Activated naive CD8-positive, alpha-beta T cell treated with anti-CD3 and anti-CD28 coated beads, Interleukin-2, amount 50 U/mL, for 16 hours (primary cell): ENCODE data around the gene ADAMTS9.

Source experiments
- DNase-seq: peaks from one replicate; pipeline ENCODE4 v3.0.0-alpha.2; 2020; ENCODE audit warnings: low read depth, low spot score

Gene ADAMTS9

DNA sequence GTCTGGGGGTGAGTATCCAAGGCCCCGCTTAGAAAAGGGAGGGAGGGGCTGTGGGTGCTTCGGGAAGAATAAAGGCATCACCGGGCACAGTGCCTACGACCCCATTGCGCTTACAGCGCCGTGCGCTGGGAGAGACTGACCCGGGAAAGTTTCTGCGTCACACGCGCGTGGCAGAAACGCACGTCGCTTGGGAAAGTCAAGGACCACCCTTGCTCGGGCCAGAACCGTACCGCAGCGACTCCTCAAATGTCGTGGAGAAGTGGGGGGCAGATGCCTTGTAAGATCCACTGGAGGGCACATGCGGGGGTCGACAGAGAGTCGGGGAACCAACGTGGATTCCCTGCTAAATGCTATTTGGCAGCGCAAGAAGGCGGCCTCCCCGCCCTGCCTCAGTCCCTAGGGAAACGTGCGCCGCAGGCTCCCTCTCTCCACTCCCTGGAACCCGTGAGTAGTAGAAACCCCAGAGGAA lies 2.4 kb downstream of the ADAMTS9 start:
- no peak for DNase-seq

GRCh38 chr3:64684715-64685261 lies 3.0 kb downstream of the ADAMTS9 start:
- DNase-seq, result no peak

DNA sequence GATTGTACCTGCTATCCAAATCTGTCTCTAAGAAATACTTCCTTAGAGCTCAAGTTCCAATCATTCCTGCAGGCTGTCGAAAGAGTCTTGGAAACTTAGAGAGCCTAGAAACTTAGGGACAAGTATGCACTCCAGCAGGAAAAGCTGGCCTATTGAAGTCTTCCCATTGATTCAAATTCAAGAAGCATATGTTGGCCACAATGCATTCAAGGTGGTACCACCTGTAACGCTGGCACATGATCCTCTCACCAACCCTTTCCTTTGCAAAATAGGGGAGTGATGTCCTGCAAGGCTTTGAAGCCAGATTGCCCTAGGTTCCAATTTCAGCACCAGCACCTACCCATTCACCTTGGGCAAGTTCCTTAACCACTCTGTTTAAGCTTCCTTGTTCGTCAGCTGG lies 6.0 kb downstream of the ADAMTS9 start:
- DNase-seq, result no peak

GRCh38 chr3:64681015-64681414 lies 6.8 kb downstream of the ADAMTS9 start:
- no peak for DNase-seq

- DNase-seq, result no peak
Observed at GRCh38 chr3:64680334-64680733, 7.5 kb downstream of the ADAMTS9 start.

GRCh38 chr3:64677961-64678716 lies 9.7 kb downstream of the ADAMTS9 start:
- DNase-seq, result no peak

DNA sequence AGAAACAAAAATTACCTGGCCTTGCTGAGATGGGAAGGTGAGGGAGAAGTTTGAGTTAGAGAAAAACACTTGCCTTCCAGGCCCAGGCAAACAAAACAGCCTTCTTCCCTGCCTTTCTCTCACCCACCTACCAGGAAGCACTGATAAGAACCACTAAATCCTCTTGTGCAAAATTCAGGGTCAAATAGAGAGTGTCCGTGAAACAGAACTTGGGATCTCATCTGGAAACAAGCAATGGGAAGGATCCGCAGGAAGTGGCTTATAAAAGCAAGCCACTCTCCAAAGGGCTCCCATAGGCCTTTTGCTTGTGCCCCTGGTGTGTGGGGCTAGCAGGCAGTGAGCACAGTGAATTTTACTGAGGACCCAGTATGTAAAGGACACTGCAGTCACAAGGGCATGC lies 11.0 kb downstream of the ADAMTS9 start:
- no peak for DNase-seq

GRCh38 chr3:64675687-64676247 lies 12.0 kb downstream of the ADAMTS9 start:
- DNase-seq, result no peak

DNA sequence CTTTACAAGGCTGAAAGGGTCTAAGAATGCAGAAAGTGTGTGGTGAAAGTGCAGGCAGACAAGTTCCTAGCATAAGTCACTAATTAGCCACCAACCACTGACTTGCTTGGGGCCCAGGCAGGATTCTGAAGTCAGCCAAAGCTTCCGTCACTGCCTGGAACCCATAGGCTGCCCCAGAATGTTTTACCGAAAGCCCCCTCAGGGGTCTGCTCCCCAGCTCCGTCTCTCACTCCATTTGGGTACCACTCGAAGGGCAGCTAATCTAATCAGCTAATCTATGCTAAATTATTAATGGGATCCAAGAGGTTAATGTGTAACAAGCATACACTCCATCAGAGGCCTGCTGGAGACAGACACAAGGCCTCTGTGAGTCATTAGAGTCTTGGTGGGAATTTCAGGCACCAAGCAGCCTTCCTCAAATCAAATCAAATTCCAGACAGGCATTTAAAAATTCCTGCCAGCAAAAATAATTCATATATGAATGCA lies 13.2 kb downstream of the ADAMTS9 start:
- DNase-seq, result no peak

DNA sequence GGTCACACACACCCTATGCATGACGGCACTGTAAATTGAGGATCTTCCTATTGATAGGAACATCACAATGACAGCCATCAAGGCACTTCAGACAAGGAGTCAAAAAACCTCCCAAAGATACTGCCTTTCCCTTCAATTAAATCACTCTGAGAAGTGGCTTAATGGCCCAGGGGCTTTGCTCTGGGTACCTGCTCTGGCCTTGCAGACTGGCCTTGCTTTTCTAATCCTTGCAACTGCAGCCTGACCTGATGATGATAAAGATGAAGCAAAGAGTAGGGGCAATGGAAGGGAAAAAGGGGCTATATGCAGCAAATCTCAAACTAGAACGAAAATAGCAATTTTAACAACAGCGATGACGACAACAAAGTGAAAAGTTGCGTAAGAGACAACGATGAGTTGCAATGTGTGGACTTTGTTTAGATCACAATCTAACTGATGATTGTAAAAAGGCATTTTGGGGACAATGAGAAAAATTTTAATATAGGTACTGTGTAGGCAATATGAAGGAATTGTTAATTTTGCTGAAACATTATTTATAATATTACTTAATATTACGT lies 14.6 kb downstream of the ADAMTS9 start:
- DNase-seq, result no peak

DNA sequence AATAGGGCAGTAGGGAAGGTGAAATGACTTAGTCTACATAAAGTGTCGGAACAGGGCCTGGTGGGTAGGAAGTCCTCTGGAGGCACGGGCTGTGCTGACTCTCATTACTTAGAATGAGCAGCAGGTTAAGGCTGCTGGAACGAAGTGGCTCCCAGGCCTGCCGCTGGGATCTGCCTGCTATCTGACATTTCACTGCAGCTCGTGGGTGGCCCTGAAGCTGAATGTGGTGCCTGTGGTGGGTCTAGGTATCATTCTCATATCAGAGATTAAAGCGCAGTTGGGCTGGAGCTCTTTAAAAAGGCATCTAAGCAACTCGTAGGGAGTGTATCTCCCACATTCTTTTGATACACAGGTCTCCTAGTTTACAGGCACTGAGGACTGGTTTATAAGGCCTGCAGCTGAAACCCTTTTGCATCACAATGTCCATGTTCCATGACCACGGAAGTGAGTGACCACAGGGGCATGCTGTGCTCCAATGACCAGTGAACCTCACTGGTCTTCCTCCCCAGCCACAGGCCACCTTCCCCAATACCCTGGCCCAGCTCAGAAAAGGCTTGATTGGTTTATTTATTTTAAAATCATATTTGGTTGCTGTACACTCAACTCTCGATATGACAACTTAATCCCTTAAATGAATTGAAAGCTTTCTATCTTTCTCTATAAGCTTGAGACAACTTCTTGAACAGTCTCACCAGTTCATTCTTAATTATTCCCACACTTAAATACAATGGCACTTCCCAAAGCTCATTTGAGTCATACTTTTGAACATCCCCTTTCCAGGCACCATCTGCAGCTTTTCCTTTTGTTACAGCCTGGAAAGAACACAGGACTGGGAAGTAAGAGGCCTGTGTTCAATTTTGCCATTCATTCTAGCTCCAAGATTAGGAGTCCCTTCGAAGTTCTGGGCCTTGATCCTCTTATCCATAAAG lies 19.0 kb downstream of the ADAMTS9 start:
- DNase-seq, result no peak

DNA sequence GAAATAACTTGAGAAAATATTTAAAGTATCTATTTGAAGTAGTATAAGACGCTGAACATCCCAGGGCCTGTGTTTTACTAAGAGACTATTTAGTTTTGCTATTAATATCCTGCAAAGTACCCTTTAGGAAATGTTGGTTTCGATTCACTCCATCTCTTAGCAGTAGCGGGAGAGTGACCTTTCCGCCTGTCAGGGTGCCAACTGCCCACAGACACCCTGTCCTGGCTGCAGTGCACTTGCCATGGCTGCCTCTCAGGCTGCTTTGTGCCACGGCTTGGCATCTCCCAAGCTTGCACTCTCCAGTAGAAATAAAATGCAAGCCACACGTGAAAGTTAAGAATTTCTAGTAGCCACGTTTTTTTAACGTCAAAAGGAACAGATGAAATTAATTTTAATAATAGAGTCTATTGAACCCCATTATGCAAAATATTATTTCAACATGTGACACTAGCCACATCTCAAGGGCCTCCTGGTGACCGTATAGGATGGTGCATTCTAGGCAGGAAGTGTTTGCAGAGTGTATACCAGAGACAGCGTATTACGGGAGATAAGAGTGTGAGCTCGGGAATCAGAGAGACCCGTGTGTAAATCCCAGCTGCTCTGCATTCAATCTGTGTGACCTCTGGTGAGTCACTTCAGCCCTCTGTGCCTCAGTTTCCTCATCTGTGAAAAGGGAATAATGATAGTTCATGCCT lies 19.8 kb downstream of the ADAMTS9 start:
- no peak for DNase-seq

DNA sequence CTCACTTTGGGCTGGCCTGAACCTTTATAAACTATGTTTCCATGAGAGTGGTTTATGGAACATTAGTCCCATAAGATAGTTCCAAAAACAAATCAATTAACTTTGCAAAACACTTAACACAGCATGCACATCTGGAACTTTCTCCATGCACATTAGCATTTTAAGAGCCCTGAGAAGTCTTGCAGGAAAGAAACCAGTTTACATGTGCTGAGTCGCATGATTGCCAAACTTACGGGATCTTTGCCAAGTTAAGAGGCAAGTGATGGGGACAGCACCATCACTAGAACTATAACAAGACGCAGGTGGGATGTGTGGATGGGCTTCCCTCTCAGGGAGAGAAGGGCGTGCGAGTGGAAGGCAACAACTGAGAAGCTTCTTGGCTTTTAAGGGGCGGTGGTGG lies 20.7 kb downstream of the ADAMTS9 start:
- no peak for DNase-seq

GRCh38 chr3:64666171-64666588 lies 21.6 kb downstream of the ADAMTS9 start:
- DNase-seq, result no peak

DNA sequence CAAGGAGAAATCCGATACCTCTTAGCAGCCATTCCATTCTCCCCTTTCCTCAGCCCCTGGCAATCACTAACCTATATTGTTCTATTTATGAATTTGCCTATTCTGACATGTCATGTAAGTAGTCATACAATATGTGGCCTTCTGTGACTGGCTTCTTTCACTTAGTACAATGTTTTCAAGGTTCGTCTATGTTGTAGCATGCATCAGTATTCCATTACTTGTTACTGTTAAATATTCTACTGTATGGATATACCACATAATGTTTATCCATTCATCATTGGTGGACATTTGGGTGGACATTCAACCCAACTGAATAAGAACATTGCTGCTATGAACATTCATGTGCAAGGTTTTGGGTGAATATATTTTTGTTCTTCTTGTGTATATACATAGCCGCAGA lies 23.4 kb downstream of the ADAMTS9 start:
- no peak for DNase-seq

DNA sequence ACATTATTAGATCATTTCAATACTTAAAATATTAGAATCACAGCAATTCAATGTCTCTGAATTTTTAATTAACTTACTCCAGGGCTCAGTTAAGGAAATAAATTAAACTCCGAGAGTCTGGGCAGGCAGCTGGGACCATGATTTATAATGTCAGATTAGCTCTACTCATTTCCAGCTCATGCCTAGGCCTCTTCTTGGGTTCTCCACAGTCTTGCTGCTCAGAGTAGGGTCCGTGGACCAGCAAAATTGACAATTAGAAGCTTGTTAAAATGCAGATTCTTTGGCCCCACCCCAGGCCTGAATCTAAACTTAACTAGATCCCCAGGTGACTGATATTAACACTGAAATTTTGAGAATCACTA lies 28.2 kb downstream of the ADAMTS9 start:
- no peak for DNase-seq

- DNase-seq, result no peak
Observed at GRCh38 chr3:64658001-64658400, 29.8 kb downstream of the ADAMTS9 start.

- no peak for DNase-seq
Observed at GRCh38 chr3:64656544-64656943, 31.3 kb downstream of the ADAMTS9 start.

DNA sequence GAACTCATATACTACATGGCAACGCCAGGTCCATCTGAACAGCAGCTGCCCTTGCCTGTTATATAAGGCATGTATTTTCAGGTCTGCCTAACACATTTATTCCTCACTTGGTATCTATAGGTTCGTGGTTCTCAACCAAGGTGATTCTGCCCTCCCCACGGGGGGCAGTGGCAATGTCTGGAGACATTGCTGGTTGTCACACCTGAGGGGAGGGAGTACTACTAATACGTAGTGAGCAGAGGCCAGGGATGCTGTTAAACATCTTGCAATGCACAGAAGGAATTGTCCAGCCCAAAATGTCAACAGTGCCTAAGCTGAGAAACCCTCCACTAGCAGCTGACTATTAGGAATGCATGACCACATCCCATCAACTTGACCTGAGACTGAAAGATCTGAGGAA lies 32.6 kb downstream of the ADAMTS9 start:
- DNase-seq, result no peak

GRCh38 chr3:64654013-64654412 lies 33.8 kb downstream of the ADAMTS9 start:
- no peak for DNase-seq

DNA sequence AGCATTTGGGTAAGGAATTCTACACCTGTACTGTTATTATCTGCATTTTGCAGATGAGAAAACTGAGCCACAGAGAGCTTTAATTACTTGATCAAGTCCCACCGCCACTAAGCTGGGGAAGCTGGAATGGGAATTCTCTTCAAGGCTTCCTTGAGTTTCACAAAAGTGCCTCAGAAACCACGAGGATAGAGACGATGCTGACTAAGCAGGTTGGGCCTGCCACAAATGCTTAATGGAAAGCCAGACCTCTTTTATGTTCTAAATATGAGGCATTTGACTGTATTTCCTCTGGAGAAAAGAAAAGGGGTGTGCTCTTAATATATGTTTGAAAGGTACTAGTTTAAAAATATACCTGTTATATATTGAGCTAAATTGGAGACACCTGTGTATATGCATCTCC lies 34.7 kb downstream of the ADAMTS9 start:
- no peak for DNase-seq
